Measurements from ENCODE around the gene EXOC7.

EXOC7 gene

GRCh38 chr17:76090517-76091129 lies 13.0 kb downstream of the EXOC7 start:
- no peak overlapping the region for H3K4me3 ChIP-seq (replicated peaks; ENCODE audit: low read depth, low read length)
- TF ChIP-seq, protein P1, sequence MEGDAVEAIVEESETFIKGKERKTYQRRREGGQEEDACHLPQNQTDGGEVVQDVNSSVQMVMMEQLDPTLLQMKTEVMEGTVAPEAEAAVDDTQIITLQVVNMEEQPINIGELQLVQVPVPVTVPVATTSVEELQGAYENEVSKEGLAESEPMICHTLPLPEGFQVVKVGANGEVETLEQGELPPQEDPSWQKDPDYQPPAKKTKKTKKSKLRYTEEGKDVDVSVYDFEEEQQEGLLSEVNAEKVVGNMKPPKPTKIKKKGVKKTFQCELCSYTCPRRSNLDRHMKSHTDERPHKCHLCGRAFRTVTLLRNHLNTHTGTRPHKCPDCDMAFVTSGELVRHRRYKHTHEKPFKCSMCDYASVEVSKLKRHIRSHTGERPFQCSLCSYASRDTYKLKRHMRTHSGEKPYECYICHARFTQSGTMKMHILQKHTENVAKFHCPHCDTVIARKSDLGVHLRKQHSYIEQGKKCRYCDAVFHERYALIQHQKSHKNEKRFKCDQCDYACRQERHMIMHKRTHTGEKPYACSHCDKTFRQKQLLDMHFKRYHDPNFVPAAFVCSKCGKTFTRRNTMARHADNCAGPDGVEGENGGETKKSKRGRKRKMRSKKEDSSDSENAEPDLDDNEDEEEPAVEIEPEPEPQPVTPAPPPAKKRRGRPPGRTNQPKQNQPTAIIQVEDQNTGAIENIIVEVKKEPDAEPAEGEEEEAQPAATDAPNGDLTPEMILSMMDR (IDR thresholded peaks at IDR 0.05; ENCODE audit: low read depth, low read length, missing control alignments) = no peak
- DNase-seq (ENCODE audit: extremely low read depth, low read depth) = no peak

- DNase-seq (ENCODE audit: extremely low read depth, low read depth) = no peak
- TF ChIP-seq, protein P1 (IDR thresholded peaks at IDR 0.05; ENCODE audit: low read depth, low read length, missing control alignments) = no peak
- no peak overlapping the region for H3K4me3 ChIP-seq (replicated peaks; ENCODE audit: low read depth, low read length)
These were observed 13.7 kb downstream of the EXOC7 start for GRCh38 chr17:76089680-76090516.

DNA sequence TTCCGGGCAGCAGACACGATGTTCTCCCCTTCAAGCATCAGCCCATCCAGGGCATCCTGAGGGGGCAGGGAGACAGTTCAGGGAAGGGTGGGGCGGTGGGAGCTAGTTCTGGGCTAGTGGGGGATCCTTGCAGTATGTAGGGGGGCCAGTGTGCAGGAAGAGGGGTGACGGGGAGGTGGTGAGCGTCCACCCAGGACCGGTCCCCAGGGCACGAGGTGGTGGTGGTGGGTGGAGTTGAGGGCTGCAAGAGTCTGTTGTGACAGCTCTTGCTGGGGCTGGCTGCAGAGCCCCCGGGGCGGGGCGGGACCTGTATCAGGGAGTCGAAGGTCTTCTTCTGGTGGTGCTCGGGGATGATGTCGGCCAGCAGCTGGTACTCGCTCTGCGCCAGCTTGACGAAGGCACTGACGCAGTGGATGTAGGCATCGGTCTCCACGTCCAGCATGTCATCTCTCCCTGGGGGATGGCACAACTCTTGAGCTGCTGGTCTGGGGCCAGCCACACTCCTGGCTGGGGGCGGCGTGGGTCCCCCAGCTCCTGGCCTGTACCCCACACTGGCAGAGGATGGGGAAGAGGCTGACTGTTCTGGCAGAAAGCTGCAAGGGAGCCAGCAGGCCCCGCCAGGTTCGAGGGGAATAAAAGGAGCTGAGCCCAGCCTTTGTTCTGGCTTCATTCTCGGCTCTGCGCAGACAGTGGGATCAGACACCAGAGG lies 14.6 kb downstream of the EXOC7 start:
- TF ChIP-seq, protein P1 (IDR thresholded peaks at IDR 0.05; ENCODE audit: low read depth, low read length, missing control alignments) = no peak
- H3K4me3 ChIP-seq (replicated peaks; ENCODE audit: low read depth, low read length) = no peak overlapping the region
- no peak for DNase-seq (ENCODE audit: extremely low read depth, low read depth)

DNA sequence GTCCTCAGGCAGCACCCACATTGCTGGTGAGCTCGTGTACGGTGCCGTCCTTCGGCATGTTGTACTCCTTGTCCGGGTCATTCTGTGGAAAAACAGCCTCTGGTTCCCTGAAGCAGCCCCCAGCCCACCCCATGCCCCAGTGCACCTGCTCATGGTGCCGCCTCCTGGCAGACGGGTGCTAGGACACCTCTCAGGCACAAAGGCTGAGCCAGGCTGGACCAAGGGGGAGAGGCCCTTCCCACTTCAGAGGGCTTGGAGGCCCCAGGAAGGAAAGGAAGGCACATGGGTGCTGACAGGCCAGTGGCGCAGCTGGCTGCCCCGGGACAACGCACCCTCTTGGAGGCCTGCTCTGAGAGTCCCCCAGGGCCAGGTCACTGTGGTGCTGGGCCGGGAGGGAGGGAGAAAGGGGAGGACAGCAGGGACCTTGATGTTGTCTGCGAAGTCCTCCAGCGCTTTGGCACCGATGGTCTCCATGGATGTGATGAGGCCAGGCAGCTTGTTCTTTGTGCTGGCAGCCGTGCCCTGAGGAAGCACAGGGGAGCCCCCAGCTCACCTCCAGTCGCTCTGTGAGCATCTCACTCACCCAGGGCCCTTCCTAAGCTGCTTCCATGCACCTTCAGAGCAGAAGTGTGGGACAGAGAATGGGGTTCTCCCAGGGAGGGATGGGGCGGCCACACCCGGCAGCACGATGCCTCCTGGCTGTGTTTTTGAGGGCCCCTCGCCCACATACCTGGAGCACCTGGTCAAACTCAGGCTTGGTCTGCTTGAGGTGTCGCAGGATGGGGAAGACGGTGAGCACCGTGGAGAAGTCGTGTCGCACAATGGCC lies 15.3 kb downstream of the EXOC7 start:
- H3K4me3 ChIP-seq (replicated peaks; ENCODE audit: low read depth, low read length) = no peak overlapping the region
- TF ChIP-seq, protein P1 (IDR thresholded peaks at IDR 0.05; ENCODE audit: low read depth, low read length, missing control alignments) = no peak
- no peak for DNase-seq (ENCODE audit: extremely low read depth, low read depth)

- TF ChIP-seq, protein P1 (IDR thresholded peaks at IDR 0.05; ENCODE audit: low read depth, low read length, missing control alignments) = no peak
- DNase-seq (ENCODE audit: extremely low read depth, low read depth) = no peak
- no peak overlapping the region for H3K4me3 ChIP-seq (replicated peaks; ENCODE audit: low read depth, low read length)
These were observed 16.1 kb downstream of the EXOC7 start for GRCh38 chr17:76087531-76087930.

GRCh38 chr17:76086384-76086783 lies 17.2 kb downstream of the EXOC7 start:
- TF ChIP-seq, protein P1 (IDR thresholded peaks at IDR 0.05; ENCODE audit: low read depth, low read length, missing control alignments) = no peak
- no peak overlapping the region for H3K4me3 ChIP-seq (replicated peaks; ENCODE audit: low read depth, low read length)
- no peak for DNase-seq (ENCODE audit: extremely low read depth, low read depth)
